NOMO-1 treated with DMSO at 0.1 percent for 48 hours (cell line): Measurements from ENCODE around the gene WNT3A.

Source experiments
- DNase-seq: peaks from one replicate; lab custom pipeline; 2025; ENCODE audit not compliant: unreplicated experiment; lab: John Stamatoyannopoulos, UW

The WNT3A gene

DNA sequence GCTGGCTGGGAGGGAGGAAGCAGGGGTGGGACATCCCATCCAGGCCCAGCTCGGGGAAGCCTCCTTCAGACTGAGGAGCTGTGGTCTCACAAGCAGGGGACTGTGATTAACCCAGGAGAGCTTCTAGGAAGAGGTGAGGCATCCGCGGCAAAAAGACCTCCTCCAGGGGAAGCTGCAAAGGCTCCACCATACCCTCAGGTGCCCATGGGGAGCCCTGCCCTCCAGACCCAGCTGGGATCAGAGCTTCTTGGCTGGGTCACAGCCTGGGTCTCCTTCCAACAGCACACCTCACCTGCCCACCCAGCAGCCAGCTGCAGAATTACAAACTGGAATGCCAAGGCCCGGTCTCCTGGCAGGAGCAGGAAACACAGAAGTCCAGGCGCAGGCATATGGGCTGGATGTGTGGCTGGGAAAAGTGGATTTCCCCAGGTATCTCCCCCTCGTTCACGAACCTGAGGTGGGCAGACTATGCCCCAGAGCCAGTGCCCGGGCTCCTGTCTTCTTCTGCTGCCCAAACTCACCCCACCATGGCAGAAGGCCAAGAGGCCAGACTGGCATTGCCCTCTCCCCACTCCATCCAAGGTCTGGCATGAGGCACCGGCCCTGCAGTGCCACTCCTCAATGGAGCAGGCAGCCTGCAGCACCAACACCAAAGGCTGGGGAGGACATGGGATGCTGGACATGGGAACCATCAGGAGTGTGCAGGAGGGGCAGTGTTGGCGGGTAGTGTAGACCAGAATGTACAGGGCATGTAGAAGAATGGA lies 60.3 kb downstream of the WNT3A start:
- DNase-seq = no peak

DNA sequence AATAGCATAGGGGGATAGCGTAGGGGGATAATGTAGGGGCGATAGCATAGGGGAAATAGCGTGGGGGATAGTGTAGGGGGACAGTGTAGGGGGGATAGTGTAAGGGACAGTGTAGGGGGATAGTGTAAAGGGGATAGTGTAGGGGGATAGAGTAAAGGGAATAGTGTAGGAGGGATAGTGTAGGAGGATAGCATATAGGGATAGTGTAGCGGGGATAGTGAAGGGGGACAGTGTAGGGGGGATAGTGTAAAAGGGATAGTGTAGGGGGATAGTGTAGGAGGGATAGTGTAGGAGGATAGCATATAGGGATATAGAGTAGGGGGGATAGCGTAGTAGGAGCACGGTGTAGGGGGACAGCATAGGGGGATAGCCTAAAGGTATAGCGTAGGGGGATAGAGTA lies 61.6 kb downstream of the WNT3A start:
- DNase-seq = no peak

GRCh38 chr1:228070173-228070572 lies 63.4 kb downstream of the WNT3A start:
- no peak for DNase-seq

DNA sequence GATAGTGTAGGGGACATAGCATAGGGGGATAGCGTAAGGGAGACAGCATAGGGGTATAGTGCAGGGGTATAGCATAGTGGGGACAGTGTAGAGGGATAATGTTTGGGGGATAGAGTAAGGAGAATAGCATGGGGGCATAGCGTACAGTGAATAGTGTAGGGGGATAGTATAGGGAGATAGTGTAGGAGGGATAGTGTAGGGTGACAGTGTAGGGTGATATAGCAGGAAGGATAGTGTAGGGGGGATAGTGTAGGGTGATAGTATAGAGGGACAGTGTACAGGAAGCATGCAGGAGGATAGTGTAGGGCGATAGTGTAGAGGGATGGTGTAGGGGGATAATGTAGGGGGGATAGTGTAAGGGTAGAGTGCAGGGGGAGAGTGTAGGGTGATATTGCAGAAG lies 64.1 kb downstream of the WNT3A start:
- DNase-seq = no peak

DNA sequence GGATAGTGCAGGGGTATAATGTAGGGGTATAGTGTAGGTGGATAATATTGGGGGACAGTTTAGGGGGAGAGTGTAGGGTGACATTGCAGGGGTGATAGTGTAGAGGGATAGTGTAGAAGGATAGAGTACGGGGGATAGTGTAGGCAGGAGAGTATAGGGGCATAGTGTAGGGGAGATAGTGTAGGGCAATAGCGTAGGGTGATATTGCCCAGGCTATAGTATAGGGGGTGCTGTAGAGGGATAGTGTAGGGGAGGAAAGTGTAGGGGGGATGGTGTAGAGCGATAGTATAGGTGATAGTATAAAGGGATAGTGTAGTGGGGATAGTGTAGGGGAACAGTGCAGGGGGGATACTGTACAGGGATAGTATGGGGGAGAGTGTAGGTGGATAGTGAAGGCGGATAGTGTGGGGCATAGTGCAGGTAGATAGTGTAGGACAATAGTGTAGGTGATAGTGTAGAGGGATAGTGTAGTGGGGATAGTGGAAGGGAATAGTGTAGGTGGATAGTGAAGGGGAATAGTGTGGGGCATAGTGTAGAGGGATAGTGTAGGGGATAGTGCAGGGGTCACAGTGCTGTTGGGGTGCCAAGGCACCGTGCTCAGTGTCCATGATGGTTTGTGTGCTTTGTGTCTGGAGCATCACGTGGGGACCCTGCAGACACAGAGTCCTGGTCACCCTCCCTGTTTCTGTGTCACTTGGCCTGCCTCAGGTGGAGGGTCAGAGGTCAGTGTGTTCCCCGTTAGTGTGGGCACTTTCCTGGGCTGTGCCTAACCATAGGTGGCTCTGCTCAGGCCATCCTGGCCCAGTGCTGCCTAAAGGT lies 65.2 kb downstream of the WNT3A start:
- no peak for DNase-seq

GRCh38 chr1:228072658-228073043 lies 65.9 kb downstream of the WNT3A start:
- DNase-seq = no peak

GRCh38 chr1:228073061-228073856 lies 66.5 kb downstream of the WNT3A start:
- DNase-seq = no peak

DNA sequence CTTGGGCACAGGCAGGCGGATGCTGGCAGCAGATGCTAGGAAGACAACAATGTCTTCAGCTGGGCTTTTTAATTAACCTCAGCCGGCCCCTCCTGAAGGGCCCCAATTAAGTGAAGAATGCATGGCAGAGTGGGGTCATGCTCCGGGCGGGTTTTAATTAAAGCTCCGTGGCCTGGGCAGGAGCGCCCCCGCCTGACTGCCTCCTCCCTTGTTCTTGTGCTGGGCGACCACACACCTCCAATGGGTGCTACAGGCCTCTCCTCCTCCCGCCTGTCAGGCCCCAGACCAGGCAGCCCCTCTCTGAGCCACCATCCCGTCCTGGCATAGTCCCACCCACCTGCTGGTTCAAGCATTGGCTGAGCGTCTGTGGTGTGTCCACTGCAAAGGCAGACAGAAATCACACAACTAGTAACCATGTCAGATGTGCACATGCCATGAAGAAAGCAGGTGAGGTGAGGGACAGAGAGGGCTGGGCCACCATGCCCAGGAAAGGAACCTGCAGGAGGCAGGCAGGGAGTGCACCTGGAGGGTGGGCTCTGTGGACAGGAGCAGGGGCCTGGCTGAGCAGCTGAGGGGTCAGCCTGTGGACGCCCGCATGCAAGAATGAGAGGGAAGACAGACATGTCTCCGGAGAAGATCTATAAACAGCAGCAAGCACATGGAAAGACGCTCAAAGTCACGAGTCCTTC lies 67.2 kb downstream of the WNT3A start:
- DNase-seq = no peak

GRCh38 chr1:228074954-228075730 lies 68.3 kb downstream of the WNT3A start:
- no peak for DNase-seq

DNA sequence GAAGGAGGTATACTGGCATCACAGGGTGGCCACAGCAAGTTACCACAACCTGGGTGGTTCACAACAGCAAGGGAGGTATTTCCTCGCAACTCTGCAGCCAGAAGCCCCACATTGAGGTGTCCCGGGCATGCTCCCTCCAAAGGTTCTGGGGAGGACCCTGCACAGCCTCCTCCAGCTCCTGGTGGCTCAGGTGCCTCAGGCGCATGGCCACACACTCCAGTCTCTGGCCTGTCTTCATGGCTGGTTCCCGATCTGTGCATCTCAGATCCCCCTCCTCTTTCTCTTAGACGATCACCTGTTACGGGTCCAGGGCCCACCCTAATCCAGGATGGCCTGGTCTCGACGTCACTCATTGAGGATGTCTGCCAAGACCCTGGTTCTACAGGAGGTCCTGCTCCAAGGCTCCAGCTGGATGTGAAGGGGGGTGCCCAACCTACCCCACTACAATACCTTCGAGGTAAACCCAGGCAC lies 69.0 kb downstream of the WNT3A start:
- no peak for DNase-seq

DNA sequence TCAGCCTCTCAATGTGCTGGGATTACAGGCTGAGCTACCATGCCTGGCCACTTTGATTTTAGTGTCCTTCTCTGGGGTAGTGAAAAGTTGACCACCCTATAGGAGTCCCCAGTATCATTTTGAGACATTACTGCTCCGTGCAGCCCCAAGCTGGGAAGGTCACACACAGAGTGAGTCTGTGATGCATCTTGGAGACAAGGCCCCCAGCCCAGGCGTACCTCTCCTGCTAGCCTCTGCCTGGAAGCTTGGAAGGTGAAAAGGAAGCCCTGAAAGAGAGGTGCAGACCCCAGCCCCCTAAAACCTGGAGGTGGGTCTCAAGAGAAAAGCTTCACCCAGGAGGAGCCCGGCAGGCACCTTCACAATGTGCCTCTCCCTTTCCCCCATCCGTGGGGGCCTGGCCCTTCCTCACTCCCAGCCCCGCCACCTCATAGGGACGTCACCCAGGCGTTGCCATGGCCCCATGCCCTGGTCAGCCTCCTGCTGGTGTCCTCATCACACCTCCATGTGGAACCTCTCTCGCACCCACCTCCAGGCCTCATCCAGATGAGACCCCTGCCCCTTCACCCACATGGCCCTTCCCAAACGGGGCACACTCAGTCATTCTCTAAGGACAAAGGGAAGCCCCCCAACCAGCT lies 70.1 kb downstream of the WNT3A start:
- DNase-seq = no peak

DNA sequence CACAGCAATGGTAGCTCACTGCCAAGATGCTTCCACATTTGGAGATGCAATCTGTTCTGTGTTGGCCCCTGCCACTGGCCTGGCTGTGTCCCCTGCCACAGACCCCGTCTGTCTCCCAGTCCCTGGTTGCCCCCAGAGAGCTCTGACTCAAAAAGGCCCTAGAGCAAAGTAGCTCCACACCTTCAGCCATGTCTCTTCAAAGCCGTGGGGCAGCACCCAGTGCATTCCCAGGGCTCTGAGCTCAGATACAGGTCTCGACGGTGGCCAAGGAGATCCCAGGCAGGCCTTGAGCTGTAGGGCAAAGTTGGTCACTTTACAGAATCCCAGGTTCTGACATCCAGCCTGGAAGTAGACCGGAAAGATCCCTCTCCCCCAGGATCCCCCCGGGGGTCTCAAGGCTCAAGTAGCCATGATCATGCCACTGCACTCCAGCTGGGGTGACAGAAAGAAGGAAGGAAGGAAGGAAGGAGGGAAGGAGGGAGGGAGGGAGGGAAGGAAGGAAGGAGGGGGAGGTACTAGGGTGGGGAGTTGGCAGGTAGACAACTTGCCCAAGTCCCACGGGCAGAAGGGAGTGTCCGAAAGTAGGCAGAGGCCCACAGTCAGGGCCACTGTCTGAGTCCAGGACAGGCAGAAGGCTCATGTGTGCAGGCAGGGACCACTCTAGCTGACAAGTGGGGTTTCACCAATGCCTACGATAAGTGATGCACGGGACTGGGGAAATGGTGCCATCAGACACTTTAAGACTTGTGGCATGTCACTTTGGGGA lies 71.0 kb downstream of the WNT3A start:
- no peak for DNase-seq

DNA sequence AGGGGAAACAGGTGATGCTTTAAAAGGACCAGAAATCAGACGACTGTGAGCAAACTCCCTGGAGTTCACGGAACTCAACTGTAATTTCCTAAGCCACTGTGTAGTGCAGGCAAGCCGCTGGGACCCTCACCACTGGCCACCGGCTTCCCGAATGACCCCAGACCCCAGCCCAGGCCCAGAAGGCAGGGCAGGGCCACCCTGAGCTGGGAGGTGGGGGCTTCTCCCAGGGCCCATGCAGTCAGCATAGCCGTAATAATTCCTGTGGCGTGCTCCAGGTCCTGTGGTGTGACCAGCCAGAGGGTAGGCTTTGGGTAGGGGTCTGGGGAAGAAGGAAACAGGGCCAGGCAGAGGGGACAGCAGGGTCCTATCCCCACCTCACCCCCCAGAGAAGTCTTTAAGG lies 72.2 kb downstream of the WNT3A start:
- DNase-seq = no peak

DNA sequence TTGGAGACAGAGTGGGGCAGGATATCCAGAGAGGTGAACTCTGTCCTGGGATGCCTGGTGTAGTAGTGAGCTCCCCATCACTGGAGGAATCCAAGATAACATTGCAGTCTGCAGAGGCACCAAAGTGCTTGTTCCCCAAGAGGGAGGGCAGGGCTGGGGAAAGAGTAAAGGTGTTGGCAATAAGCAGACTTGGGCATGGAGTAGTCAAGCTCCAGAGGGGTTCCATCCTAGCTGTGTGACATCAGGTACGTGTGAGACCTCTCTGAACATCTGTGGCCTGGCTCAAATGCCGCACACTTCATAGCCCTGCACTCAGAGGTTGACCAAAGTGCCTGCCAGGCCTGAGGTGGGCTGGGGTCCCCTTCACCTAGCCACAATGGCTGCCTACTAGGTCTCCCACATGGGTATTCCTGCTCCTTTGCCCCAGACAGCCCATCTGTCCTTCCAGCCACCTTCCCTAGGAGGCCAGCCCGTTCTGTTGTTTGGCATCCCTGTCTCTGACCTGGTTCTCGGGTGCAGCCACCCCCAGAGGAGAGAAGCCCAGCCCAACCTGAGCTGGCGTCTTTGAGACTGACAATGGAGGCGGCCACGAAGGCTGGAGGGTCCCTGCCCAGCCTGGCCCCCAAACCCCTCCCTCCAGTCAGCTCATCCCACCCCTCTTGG lies 72.9 kb downstream of the WNT3A start:
- no peak for DNase-seq

GRCh38 chr1:228081144-228081543 lies 74.3 kb downstream of the WNT3A start:
- DNase-seq = no peak

DNA sequence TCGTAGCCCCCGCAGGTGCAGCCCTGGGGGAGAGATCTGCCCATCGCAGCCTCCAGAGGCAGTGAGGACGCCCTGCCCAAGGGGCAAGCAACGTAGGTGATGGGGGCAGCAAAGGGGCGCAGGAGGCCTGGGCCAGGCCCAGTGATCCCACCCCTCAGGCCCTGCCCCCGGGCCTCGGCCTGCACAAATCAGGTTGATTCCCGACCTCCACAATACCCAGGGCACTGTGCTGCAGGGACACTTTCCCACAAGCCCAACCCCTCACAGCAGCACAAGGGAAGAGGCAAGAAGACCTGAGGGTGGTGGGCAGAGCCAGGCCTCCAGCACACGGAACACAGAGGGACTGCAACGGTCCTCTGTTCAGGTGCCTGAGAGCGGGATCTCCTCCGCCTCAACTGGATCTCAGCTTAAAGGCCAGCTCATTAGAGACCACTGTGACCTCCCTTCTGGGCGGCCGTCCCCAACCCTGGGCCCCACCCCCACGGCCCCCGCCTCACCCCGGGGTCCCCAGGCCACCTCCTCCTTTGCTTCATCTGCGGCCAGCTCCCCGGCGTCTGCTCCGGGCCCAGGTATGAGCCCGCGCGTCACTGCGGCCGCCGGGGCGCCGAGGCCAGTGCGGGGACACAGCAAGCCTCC lies 74.9 kb downstream of the WNT3A start:
- no peak for DNase-seq

DNA sequence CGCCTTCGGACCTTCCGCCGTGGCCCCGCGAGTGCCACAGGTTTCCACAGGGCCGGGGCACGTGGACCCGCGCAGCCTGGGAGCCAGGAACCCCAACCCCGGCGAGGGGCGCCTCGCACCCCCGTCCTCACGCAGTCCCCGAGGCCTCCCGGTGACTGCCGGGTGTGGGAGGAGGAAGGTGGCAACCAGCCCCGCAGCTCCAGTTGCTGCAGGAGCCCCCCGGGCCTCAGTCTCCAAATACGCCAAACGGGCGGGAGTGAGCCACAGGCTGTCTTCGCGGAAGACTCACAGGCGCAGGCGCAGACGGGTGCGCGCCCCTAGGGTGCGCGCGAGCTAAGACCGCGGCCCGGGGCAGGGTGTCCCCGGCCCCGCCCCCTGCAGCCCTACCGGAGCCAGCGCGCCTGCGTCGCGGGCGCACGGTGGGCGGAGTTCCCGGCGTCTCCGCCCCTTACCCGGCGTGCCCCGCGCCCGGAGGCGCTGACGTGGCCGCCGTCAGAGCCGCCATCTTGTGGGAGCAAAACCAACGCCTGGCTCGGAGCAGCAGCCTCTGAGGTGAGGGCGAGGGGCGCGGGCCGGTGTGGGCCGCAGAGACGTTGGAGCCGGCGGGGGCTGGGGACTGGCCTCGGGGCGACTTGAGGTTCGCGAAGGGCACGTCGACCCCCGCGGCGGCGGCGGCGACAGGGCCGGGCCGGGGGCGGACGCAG lies 75.6 kb downstream of the WNT3A start, which contains the start of gene ARF1:
Gene ARF1, plus strand, starts transcription at position 495 of the 704 bp plus-strand sequence. CDS start 14,407 bp downstream, outside the sequence.
- peak; percentile 87 for DNase-seq
